ENCODE results near the gene SPRYD7.
"Not testable (repeated sequence)": the region's sequence is repeated elsewhere in the genome, so short reads cannot be mapped to it uniquely, and the experiment has no call there.

Gene SPRYD7

GRCh38 chr13:49953560-49953959 is 17.4 kb upstream of the SPRYD7 start:
- no peak for DNase-seq
- Mint-ChIP-seq H3K4me3 (no peak overlapping the region), H3K36me3 (ENCODE audit: low read depth) (no peaks in the 10 kb centered on the region), H3K4me1 (no peaks in the 10 kb centered on the region), H3K9me3 (peaks cover 3% of the 10 kb centered on the region), H3K27me3 (ENCODE audit: low read depth, poor library complexity) (peaks cover 24% of the 10 kb centered on the region), H3K27ac (no peak overlapping the region)
- TF ChIP-seq CTCF (IDR thresholded peaks at IDR 0.05) = no peak

DNA sequence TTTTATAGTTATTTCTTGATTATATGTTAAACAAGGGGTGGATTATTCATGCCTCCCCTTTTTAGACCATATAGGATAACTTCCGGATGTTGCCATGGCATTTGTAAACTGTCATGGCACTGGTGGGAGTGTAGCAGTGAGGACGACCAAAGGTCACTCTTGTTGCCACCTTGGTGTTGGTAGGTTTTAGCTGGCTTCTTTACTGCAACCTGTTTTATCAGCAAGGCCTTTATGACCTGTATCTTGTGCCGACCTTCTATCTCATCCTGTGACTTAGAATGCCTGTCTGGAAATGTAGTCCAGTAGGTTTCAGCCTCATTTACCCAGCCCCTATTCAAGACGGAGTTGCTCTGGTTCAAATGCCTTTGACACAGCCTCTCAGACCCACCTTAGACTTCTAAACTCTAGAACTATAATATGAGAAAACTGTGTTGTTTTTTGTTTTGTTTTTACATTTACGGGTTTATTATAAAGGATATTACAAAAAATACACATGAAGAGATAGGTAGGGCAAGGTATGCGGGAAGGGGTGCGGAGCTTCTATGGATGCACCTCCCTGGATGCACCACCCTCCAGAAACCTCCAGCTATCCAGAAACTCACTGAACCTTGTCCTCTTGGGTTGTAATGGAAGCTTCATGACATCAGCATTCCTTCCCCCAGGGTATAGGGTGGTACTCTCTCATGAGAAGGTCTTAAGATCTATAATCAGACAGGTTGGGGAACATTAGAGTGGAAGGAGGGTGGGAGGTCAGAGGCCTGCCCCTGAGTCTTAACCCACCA is 15.8 kb upstream of the SPRYD7 start:
- Mint-ChIP-seq H3K27me3 (ENCODE audit: low read depth, poor library complexity) (peaks cover 23% of the 10 kb centered on the region), H3K27ac (no peak overlapping the region), H3K4me1 (no peaks in the 10 kb centered on the region), H3K9me3 (no peaks in the 10 kb centered on the region), H3K36me3 (ENCODE audit: low read depth) (no peaks in the 10 kb centered on the region), H3K4me3 (no peak overlapping the region)
- no peak for TF ChIP-seq CTCF (IDR thresholded peaks at IDR 0.05)
- no peak for DNase-seq

GRCh38 chr13:49948777-49949270 is 12.7 kb upstream of the SPRYD7 start:
- not testable (repeated sequence) for H3K9me3 Mint-ChIP-seq; DNase-seq; H3K4me1 Mint-ChIP-seq; H3K4me3 Mint-ChIP-seq; H3K27ac Mint-ChIP-seq; H3K36me3 Mint-ChIP-seq (ENCODE audit: low read depth); H3K27me3 Mint-ChIP-seq (ENCODE audit: low read depth, poor library complexity)

DNA sequence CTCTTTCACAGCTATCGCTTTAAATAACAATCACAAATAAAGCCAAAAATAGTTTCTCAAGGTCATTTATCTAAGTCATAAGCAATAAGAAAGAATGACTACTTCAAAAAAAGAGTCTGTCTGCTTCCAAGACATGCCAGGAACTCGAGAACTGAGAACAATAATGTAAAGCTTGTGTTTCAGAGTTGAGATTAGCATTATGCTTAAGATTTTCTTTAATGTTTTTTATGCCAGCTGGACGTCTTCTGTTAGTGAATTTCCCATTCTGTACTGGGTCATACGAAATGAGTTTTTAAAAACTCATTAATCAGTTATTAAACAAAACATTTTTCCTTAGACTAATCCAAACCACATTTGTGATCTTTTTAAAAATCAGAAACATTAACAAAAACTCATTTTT is 3.2 kb upstream of the SPRYD7 start:
- H3K27me3 Mint-ChIP-seq (ENCODE audit: low read depth, poor library complexity) = peaks cover 36% of the 10 kb centered on the region
- H3K4me3 Mint-ChIP-seq = no peak overlapping the region
- H3K36me3 Mint-ChIP-seq (ENCODE audit: low read depth) = no peaks in the 10 kb centered on the region
- TF ChIP-seq CTCF (IDR thresholded peaks at IDR 0.05) = no peak
- DNase-seq = no peak
- H3K27ac Mint-ChIP-seq = no peak overlapping the region
- H3K9me3 Mint-ChIP-seq = peaks cover 3% of the 10 kb centered on the region
- peaks cover 14% of the 10 kb centered on the region for H3K4me1 Mint-ChIP-seq

DNA sequence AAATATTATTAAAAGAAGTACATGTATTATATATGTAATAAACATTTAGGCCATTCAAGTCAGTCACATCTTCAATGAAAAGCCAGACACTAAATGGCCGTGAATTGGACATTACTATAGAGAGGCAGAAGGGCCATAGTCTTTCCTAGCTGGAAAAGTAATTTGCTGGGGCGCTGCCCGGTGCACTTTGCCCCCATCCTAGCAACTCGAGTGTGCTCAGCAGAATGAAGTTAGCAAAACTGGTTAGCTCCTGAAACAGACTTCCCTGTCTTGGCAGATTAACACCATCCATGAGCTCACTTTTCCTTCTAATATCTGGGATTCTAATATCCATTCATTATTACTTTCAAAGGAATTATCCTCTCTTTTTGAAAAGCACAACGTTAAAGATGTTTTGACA is 2.8 kb upstream of the SPRYD7 start:
- Mint-ChIP-seq H3K27me3 (ENCODE audit: low read depth, poor library complexity) (peaks cover 36% of the 10 kb centered on the region), H3K36me3 (ENCODE audit: low read depth) (no peaks in the 10 kb centered on the region), H3K4me3 (no peak overlapping the region), H3K4me1 (peaks cover 18% of the 10 kb centered on the region), H3K9me3 (peaks cover 3% of the 10 kb centered on the region), H3K27ac (no peak overlapping the region)
- DNase-seq = no peak
- no peak for TF ChIP-seq CTCF (IDR thresholded peaks at IDR 0.05)

- Mint-ChIP-seq H3K27me3 (ENCODE audit: low read depth, poor library complexity) (peaks cover 36% of the 10 kb centered on the region), H3K4me3 (peak overlapping the region; percentile 15), H3K9me3 (peaks cover 3% of the 10 kb centered on the region), H3K36me3 (ENCODE audit: low read depth) (no peaks in the 10 kb centered on the region), H3K27ac (no peak overlapping the region), H3K4me1 (peaks cover 18% of the 10 kb centered on the region)
- TF ChIP-seq CTCF (IDR thresholded peaks at IDR 0.05) = no peak
- DNase-seq = no peak
Observed at GRCh38 chr13:49938314-49938713, 2.2 kb upstream of the SPRYD7 start.

Data from nephron progenitor cell (in vitro differentiated cells).